HTERT RPE-1 (cell line): ENCODE results near the gene SEC61A1.

Experiments
- in situ Hi-C: fragments of 300-500 bp; cut with MboI; formaldehyde crosslinking; loops from 4 replicates; pipeline ENCODE4 v1.14.3; 2020; ENCODE audit warnings: low sequenced_read_pairs

SEC61A1 gene

DNA sequence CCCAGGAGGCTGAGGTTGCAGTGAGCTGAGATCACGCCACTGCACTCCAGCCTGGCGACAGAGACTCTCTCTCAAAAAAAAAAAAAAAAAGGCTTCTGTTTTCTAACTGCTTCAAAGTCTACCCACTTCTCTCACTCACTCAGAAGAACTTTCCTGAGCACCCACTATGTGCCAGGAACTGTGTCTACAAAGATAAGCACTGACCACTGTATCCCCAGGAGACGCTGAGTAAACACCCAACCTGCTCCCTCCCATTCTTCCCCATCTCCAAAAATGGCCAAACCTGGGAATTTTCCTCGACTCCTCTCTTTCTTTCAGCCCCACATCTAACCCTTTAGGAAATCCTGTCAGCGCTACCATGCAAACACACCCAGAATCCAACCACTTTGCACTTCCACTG, 58.9 kb downstream of the SEC61A1 start:
- in situ Hi-C loops = no loop called here

DNA sequence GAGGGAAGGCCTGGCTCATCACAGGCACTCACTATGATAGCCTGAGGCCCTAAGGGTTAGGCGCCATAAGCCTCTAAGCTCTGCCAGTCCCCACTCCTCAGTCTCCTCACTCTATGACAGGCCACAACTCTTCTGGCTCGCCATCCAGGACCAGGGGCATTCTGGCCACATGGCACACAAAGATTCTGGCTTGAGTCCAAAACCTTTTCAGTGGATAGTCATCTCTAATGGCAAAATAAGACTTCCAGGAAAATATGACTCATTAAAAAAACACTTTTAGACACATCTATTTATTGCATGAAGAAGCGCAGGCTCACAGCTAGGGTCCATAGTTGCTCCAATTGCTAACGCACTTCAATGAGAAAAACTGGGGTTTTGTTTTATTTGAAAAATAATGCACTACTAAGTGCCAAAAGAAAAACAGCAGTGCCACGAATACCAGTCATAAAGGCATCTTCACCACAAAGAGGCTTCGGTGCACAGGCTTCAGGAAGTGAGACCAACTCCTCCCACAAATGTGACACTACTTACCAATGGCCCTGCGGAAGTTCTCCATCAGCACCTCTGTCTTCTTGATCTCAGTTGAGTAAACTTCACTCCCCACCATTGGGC, 60.2 kb downstream of the SEC61A1 start:
- in situ Hi-C loops = no loop called here

DNA sequence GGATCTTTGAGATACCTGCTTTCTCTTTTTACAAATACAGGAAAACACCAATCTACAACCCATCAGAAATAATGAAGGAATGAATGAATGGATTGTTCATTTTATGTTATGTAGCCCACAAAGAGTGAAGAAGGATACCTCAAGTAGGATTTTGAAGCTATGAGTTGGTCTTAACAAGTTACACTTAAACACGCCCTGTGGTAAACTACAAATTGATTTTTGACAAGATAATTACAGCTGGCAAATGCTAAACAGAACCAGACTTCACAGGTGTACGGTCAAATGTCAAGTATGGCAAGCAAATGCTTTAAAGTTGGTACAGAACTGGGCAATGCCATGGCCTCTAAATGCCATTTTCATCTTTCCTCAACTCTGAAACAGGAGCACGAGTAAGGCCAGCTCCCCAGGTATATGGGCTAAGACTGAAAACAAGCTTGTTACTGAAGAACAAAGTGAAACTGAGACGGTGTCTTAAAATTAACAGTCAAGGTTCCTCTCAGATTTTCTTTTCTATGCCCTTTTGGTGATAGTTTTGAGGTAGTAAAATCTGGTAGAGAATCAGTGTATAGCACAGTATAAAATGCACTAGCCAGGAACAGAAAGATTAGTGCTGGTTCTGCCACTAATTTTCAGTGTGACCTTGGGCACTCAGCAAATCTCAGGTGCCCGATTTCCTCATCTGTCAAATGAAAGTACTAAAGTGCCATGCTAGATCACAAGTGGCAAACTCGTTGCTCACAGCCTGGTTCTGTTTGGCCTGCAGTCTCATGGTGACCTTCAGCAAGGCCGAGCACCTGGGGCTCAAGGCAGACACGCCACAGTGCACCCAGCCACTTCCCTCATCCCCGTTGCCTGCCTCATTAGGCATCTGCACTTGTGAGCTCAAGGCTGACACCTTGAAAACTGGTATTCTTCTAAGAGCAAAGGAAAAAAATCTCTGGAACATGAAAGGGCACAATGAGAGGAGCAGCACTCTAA, 61.9 kb downstream of the SEC61A1 start:
- in situ Hi-C loops = no loop called here
